GM18873 (cell line): ENCODE results near the gene RALGPS1.

Experiments used
- ATAC-seq: cut with Tn5 transposase; IDR thresholded peaks from one replicate; pipeline ENCODE4 v1.9.1; 2021; ENCODE audit warnings: mild to moderate bottlenecking, moderate library complexity, moderate number of reproducible peaks; ENCODE audit not compliant: unreplicated experiment, low FRiP score

RALGPS1 gene

GRCh38 chr9:127090341-127090985 is 175.9 kb downstream of the RALGPS1 start:
- ATAC-seq = no peak

GRCh38 chr9:127091526-127091925 is 176.9 kb downstream of the RALGPS1 start:
- no peak for ATAC-seq

GRCh38 chr9:127092041-127092608 is 177.5 kb downstream of the RALGPS1 start:
- no peak for ATAC-seq

GRCh38 chr9:127093319-127094020 is 178.9 kb downstream of the RALGPS1 start:
- no peak for ATAC-seq

GRCh38 chr9:127095411-127095810 is 180.8 kb downstream of the RALGPS1 start:
- ATAC-seq = no peak

- no peak for ATAC-seq
Observed at GRCh38 chr9:127096208-127096607, 181.6 kb downstream of the RALGPS1 start.

- ATAC-seq = no peak
Observed at GRCh38 chr9:127097683-127098082, 183.1 kb downstream of the RALGPS1 start.

GRCh38 chr9:127098916-127099553 is 184.5 kb downstream of the RALGPS1 start:
- ATAC-seq = no peak

- ATAC-seq = no peak
Observed at GRCh38 chr9:127099664-127100063, 185.1 kb downstream of the RALGPS1 start.

GRCh38 chr9:127102176-127102575 is 187.6 kb downstream of the RALGPS1 start:
- ATAC-seq = no peak

GRCh38 chr9:127102788-127103187 is 188.2 kb downstream of the RALGPS1 start:
- no peak for ATAC-seq

- no peak for ATAC-seq
Observed at GRCh38 chr9:127104581-127105311, 190.2 kb downstream of the RALGPS1 start.

- no peak for ATAC-seq
Observed at GRCh38 chr9:127105805-127106465, 191.4 kb downstream of the RALGPS1 start.

- ATAC-seq = no peak
Observed at GRCh38 chr9:127106466-127106855, 191.9 kb downstream of the RALGPS1 start.

GRCh38 chr9:127107171-127107928 is 192.8 kb downstream of the RALGPS1 start:
- ATAC-seq = no peak

GRCh38 chr9:127107929-127108876 is 193.6 kb downstream of the RALGPS1 start:
- no peak for ATAC-seq

- no peak for ATAC-seq
Observed at GRCh38 chr9:127109212-127109711, 194.7 kb downstream of the RALGPS1 start.

GRCh38 chr9:127112056-127112455 is 197.5 kb downstream of the RALGPS1 start:
- ATAC-seq = no peak
